Liver (tissue), 9 donors: ENCODE results near the gene RBBP5. TPM values are rescaled to one million over a fixed set of nuclear protein-coding genes. Genes with fewer than 3 reads are reported as not detected.

Source experiments
- DNase-seq: peaks from one replicate; pipeline ENCODE4 v3.0.0-alpha.2; 2017; ENCODE audit warnings: low spot score
- H3K27ac ChIP-seq, 2 donors: one replicate each; pipeline ENCODE4 v1.7.0; 2013; ENCODE audit warnings: inconsistent platforms in 2 of 2, low read length in 2 of 2, control low read depth in 1 of 2, low read depth in 1 of 2, mild to moderate bottlenecking in 1 of 2
- H3K27me3 ChIP-seq, 4 donors: one replicate each; pipeline versions ENCODE4 v1.6.1 to v1.7.0; 2013; ENCODE audit warnings: low read length in 3 of 4, inconsistent platforms in 1 of 4, mild to moderate bottlenecking in 1 of 4, moderate library complexity in 1 of 4; ENCODE audit not compliant: control insufficient read depth in 4 of 4, insufficient read depth in 4 of 4
- H3K36me3 ChIP-seq, 4 donors: one replicate each; pipeline versions ENCODE4 v1.6.1 to v1.7.0; 2013; ENCODE audit warnings: low read length in 3 of 4, mild to moderate bottlenecking in 3 of 4, low read depth in 1 of 4, moderate library complexity in 1 of 4; ENCODE audit not compliant: control insufficient read depth in 4 of 4, insufficient read depth in 3 of 4
- H3K4me1 ChIP-seq, 4 donors: one replicate each; pipeline versions ENCODE4 v1.6.1 to v1.7.0; 2013; ENCODE audit warnings: low read length in 3 of 4, mild to moderate bottlenecking in 3 of 4, moderate library complexity in 1 of 4; ENCODE audit not compliant: control insufficient read depth in 4 of 4, insufficient read depth in 4 of 4
- H3K4me3 ChIP-seq, 3 donors: one replicate each; pipeline versions ENCODE4 v1.6.1 to v1.7.0; 2013; ENCODE audit warnings: low read length in 3 of 3, control low read depth in 1 of 3, low read depth in 1 of 3, mild to moderate bottlenecking in 1 of 3
- H3K9ac ChIP-seq, 2 donors: one replicate each; pipeline ENCODE4 v1.7.0; 2013; ENCODE audit warnings: low read length in 2 of 2, mild to moderate bottlenecking in 2 of 2, moderate library complexity in 2 of 2, control low read depth in 1 of 2, low read depth in 1 of 2
- H3K9me3 ChIP-seq, 4 donors: one replicate each; pipeline versions ENCODE4 v1.6.1 to v1.7.0; 2013; ENCODE audit warnings: low read length in 3 of 4; ENCODE audit not compliant: control insufficient read depth in 4 of 4
- ATF3 ChIP-seq: IDR thresholded peaks from 2 replicates; pipeline ENCODE4 v1.6.1; 2016; ENCODE audit warnings: antibody characterized with exemption
- CTCF ChIP-seq: fragments of 150-350 bp; IDR thresholded peaks from 2 replicates; pipeline ENCODE4 v1.5.1; 2017; ENCODE audit warnings: improper control_type of control experiment, low read depth, low read length; ENCODE audit not compliant: missing input control
- EGR1 ChIP-seq, 2 donors: IDR thresholded peaks; 2 replicates each; pipeline ENCODE4 v1.6.1; 2016 to 2018; ENCODE audit warnings: antibody characterized with exemption in 2 of 2, low read depth in 2 of 2
- FOXA1 ChIP-seq: IDR thresholded peaks from 2 replicates; pipeline ENCODE4 v1.6.1; 2016; ENCODE audit warnings: antibody characterized with exemption
- FOXA2 ChIP-seq: IDR thresholded peaks from 2 replicates; pipeline ENCODE4 v1.6.1; 2016; ENCODE audit warnings: antibody characterized with exemption
- GABPA ChIP-seq, 2 donors: IDR thresholded peaks in 1 of 2; conservative IDR thresholded peaks in 1 of 2; 2 replicates each; pipeline ENCODE4 v1.6.1; 2016; ENCODE audit warnings: antibody characterized with exemption in 2 of 2, mild to moderate bottlenecking in 1 of 2, moderate library complexity in 1 of 2
- HNF4A ChIP-seq, 2 donors: conservative IDR thresholded peaks; 2 replicates each; pipeline ENCODE4 v1.6.1; 2016; ENCODE audit warnings: antibody characterized with exemption in 2 of 2, mild to moderate bottlenecking in 2 of 2
- HNF4G ChIP-seq: IDR thresholded peaks from 2 replicates; pipeline ENCODE4 v1.6.1; 2016; ENCODE audit warnings: antibody characterized with exemption
- JUND ChIP-seq, 2 donors: IDR thresholded peaks; 2 replicates each; pipeline ENCODE4 v1.6.1; 2016; ENCODE audit warnings: antibody characterized with exemption in 2 of 2
- NR2F2 ChIP-seq: IDR thresholded peaks from 2 replicates; pipeline ENCODE4 v1.6.1; 2016; ENCODE audit warnings: antibody characterized with exemption
- RAD21 ChIP-seq, 2 donors: IDR thresholded peaks; 2 replicates each; pipeline ENCODE4 v1.6.1; 2016; ENCODE audit warnings: antibody characterized with exemption in 2 of 2, mild to moderate bottlenecking in 2 of 2
- RXRA ChIP-seq, 2 donors: IDR thresholded peaks; 2 replicates each; pipeline ENCODE4 v1.6.1; 2017 to 2018; ENCODE audit warnings: antibody characterized with exemption in 2 of 2, mild to moderate bottlenecking in 1 of 2
- SP1 ChIP-seq: IDR thresholded peaks from 2 replicates; pipeline ENCODE4 v1.6.1; 2018; ENCODE audit warnings: antibody characterized with exemption, mild to moderate bottlenecking
- TAF1 ChIP-seq: conservative IDR thresholded peaks from 2 replicates; pipeline ENCODE4 v1.6.1; 2016; ENCODE audit warnings: antibody characterized with exemption, mild to moderate bottlenecking
- YY1 ChIP-seq: IDR thresholded peaks from 2 replicates; pipeline ENCODE4 v1.6.1; 2016; ENCODE audit warnings: antibody characterized with exemption, mild to moderate bottlenecking
- ZBTB33 ChIP-seq: IDR thresholded peaks from 2 replicates; pipeline ENCODE4 v1.6.1; 2016; ENCODE audit warnings: antibody characterized with exemption
- WGBS: extraction: QIAGEN DNeasy Blood & Tissue Kit; methylation state at CpG from one replicate; pipeline ENCODE4 v1.1.7; 2013; 5-methylcytosine and 5-hydroxymethylcytosine counted together
- polyA plus RNA-seq, 2 donors: library from polyadenylated mRNA; stranded (reverse) in 1 of 2; unstranded in 1 of 2; fragments of 200-250 nt in 1 of 2; fragments of >200 nt in 1 of 2; fragmentation: Nextera tagmentation in 1 of 2; extraction: Ambion mirVana in 1 of 2; gene quantifications; one replicate each; pipeline versions ENCODE4 v1.2.1 to v1.2.3, GENCODE V29; 2013 to 2015
- total RNA-seq, 2 donors: library from RNA; depleted of rRNA; stranded (reverse); fragments of >200 nt; gene quantifications; one replicate each; pipeline ENCODE4 v1.2.3, GENCODE V29; 2014
- TF ChIP-seq, protein P1 (sequence below): IDR thresholded peaks from 2 replicates; pipeline ENCODE4 v1.6.1; 2016; ENCODE audit warnings: antibody characterized with exemption
- TF ChIP-seq, protein P2 (sequence below): IDR thresholded peaks from 2 replicates; pipeline ENCODE4 v1.6.1; 2016; ENCODE audit warnings: antibody characterized with exemption, mild to moderate bottlenecking
- donor health status: healthy.
- donor health status: healthy.
- donor health status: healthy.
- donor health status: healthy.
- donor health status: healthy.

RBBP5 gene
- total and polyA plus RNA-seq, 4 donors = 4.6 to 12.0 (median 8.5) TPM

DNA sequence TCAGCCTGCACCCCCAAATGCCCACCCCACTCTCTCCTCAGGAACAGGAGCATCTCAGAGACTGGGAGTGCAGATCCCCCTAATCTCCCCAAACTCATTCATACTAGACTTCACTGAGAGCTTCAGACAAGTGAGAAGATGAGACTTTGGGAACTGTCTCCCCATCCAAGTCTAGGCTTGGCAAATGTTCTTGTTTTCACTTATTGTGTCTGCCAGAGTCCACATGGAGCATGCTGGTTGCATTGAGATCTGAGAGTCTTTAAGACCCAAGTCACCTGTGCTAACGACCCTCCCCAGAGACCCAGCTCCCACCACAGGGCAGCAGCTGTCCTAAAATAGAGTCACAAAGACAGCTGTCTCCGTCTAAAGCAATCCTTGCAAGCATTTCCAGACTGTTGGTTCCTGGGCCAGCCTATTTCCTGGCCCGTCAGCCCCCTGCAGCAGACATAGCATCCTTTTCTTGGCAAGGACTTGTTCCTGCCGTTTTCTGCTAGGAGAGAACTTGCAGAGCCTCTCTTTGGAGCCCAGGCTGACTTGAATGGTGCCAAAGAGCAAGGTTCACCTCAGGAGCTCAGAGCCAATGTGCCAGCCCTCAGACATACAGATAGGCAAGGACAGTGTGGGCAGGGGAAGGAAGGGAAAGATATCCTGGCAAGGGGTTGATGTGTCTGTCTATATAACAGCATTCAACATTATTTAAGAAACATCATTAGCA is 80.6 kb downstream of the RBBP5 start:
- DNase-seq = no peak
- no peak overlapping the region for H3K27ac ChIP-seq
- H3K4me1 ChIP-seq = peaks cover 12 to 44% (median 35%) of the 10 kb centered on the region in 4 donors
- H3K4me3 ChIP-seq = no peak overlapping the region
- TF ChIP-seq NR2F2 (no peak), GABPA (IDR thresholded peaks at IDR 0.05 in 1 of 2, conservative IDR thresholded peaks at IDR 0.05 in 1 of 2) (no peak), ATF3 (no peak), HNF4G (peak; percentile 51), RAD21 (IDR thresholded peaks at IDR 0.05) (peak in 1 of 2 donors; percentile 26), SP1 (no peak), FOXA2 (no peak), FOXA1 (no peak), JUND (IDR thresholded peaks at IDR 0.05) (no peak), HNF4A (conservative IDR thresholded peaks at IDR 0.05) (peak; percentile 75 to 80), TAF1 (no peak), YY1 (no peak), ZBTB33 (no peak), CTCF (no peak), EGR1 (IDR thresholded peaks at IDR 0.05; ENCODE audit: low read depth in 2 of 2) (no peak), RXRA (IDR thresholded peaks at IDR 0.05) (peak; percentile 45 to 46)
- TF ChIP-seq, protein P1, sequence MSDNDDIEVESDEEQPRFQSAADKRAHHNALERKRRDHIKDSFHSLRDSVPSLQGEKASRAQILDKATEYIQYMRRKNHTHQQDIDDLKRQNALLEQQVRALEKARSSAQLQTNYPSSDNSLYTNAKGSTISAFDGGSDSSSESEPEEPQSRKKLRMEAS = no peak
- TF ChIP-seq, protein P2, sequence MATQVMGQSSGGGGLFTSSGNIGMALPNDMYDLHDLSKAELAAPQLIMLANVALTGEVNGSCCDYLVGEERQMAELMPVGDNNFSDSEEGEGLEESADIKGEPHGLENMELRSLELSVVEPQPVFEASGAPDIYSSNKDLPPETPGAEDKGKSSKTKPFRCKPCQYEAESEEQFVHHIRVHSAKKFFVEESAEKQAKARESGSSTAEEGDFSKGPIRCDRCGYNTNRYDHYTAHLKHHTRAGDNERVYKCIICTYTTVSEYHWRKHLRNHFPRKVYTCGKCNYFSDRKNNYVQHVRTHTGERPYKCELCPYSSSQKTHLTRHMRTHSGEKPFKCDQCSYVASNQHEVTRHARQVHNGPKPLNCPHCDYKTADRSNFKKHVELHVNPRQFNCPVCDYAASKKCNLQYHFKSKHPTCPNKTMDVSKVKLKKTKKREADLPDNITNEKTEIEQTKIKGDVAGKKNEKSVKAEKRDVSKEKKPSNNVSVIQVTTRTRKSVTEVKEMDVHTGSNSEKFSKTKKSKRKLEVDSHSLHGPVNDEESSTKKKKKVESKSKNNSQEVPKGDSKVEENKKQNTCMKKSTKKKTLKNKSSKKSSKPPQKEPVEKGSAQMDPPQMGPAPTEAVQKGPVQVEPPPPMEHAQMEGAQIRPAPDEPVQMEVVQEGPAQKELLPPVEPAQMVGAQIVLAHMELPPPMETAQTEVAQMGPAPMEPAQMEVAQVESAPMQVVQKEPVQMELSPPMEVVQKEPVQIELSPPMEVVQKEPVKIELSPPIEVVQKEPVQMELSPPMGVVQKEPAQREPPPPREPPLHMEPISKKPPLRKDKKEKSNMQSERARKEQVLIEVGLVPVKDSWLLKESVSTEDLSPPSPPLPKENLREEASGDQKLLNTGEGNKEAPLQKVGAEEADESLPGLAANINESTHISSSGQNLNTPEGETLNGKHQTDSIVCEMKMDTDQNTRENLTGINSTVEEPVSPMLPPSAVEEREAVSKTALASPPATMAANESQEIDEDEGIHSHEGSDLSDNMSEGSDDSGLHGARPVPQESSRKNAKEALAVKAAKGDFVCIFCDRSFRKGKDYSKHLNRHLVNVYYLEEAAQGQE = no peak
- no peak overlapping the region for H3K9ac ChIP-seq
- H3K9me3 ChIP-seq = no peaks in the 10 kb centered on the region
- H3K27me3 ChIP-seq = no peaks in the 10 kb centered on the region
- H3K36me3 ChIP-seq = no peaks in the 10 kb centered on the region
- 35% methylated on average over 4 of the region's 4 CpGs for WGBS
